IPS-20b (cell line): ENCODE data around the gene GALNT10.

ENCODE experiments used
- H3K27ac ChIP-seq: one replicate; pipeline ENCODE4 v1.5.1; 2013; ENCODE audit warnings: low read length
- H3K27me3 ChIP-seq: 2 replicates; pipeline ENCODE4 v1.6.1; 2013; ENCODE audit warnings: mild to moderate bottlenecking, low read length, inconsistent platforms; ENCODE audit not compliant: insufficient read depth
- H3K36me3 ChIP-seq: 2 replicates; pipeline ENCODE4 v1.6.1; 2013; ENCODE audit warnings: low read depth, mild to moderate bottlenecking, inconsistent platforms, low read length, moderate library complexity; ENCODE audit not compliant: insufficient read depth
- H3K4me1 ChIP-seq: 2 replicates; pipeline ENCODE4 v1.6.1; 2013; ENCODE audit warnings: mild to moderate bottlenecking, control low read depth, inconsistent platforms, low read length, moderate library complexity; ENCODE audit not compliant: insufficient read depth
- H3K4me3 ChIP-seq: 2 replicates; pipeline ENCODE4 v1.5.1; 2013; ENCODE audit warnings: mild to moderate bottlenecking, low read length, inconsistent platforms
- H3K9ac ChIP-seq: 2 replicates; pipeline ENCODE4 v1.6.1; 2013; ENCODE audit warnings: low read depth, mild to moderate bottlenecking, inconsistent platforms, low read length, moderate library complexity
- H3K9me3 ChIP-seq: 2 replicates; pipeline ENCODE4 v1.6.1; 2013; ENCODE audit warnings: mild to moderate bottlenecking, low read depth, low read length, inconsistent platforms; ENCODE audit not compliant: insufficient read depth

Gene GALNT10

GRCh38 chr5:154291917-154292316 is 101.4 kb downstream of the GALNT10 start:
- Histone ChIP-seq H3K9me3 (no peaks in the 10 kb centered on the region), H3K27me3 (no peaks in the 10 kb centered on the region), H3K9ac (no peak overlapping the region), H3K4me3 (no peak overlapping the region), H3K36me3 (no peaks in the 10 kb centered on the region), H3K4me1 (peaks cover 15% of the 10 kb centered on the region), H3K27ac (no peak overlapping the region)

- no peak overlapping the region for H3K27ac ChIP-seq
- no peaks in the 10 kb centered on the region for H3K9me3 ChIP-seq
- no peak overlapping the region for H3K4me3 ChIP-seq
- no peak overlapping the region for H3K9ac ChIP-seq
- no peaks in the 10 kb centered on the region for H3K27me3 ChIP-seq
- peaks cover 5% of the 10 kb centered on the region; the same call in 1 of the 2 replicates for H3K4me1 ChIP-seq
- no peaks in the 10 kb centered on the region for H3K36me3 ChIP-seq
These were observed 102.7 kb downstream of the GALNT10 start for GRCh38 chr5:154293219-154293618.

DNA sequence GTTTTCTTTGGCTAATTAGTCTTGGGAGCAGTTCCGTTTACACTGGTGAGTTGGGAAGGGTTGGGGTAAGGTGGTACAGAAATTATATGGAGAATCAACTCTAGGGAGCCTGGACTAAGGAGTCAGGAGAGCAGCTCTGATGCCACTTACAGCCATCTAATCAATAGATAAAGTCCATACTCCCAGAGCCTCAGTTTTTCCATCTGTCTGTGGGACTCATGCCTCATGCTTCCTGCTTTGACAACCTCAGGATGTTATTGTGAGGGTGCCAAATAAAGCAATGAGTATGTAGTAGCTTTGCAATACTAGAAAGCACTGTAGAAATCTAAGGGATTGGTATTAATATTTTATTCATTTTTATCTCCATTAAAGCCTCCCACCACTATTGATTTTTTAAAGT is 105.0 kb downstream of the GALNT10 start:
- Histone ChIP-seq H3K9me3 (no peaks in the 10 kb centered on the region), H3K4me1 (no peaks in the 10 kb centered on the region), H3K9ac (no peak overlapping the region), H3K27me3 (no peaks in the 10 kb centered on the region), H3K27ac (no peak overlapping the region), H3K36me3 (0 out of 2 replicates have a peak, but pooled peaks cover 3% of the 10 kb centered on the region), H3K4me3 (no peak overlapping the region)

- no peaks in the 10 kb centered on the region for H3K4me1 ChIP-seq
These were observed 106.1 kb downstream of the GALNT10 start for GRCh38 chr5:154296525-154297159.

GRCh38 chr5:154298065-154298464 is 107.5 kb downstream of the GALNT10 start:
- Histone ChIP-seq H3K9me3 (no peaks in the 10 kb centered on the region), H3K27ac (no peak overlapping the region), H3K9ac (no peak overlapping the region), H3K4me1 (no peaks in the 10 kb centered on the region), H3K27me3 (no peaks in the 10 kb centered on the region), H3K36me3 (0 out of 2 replicates have a peak, but pooled peaks cover 3% of the 10 kb centered on the region), H3K4me3 (no peak overlapping the region)

More at GRCh38 chr5:154296525-154297159, 106.1 kb downstream of the GALNT10 start:
- Histone ChIP-seq H3K9ac (no peak overlapping the region), H3K27ac (no peak overlapping the region), H3K4me3 (no peak overlapping the region), H3K27me3 (no peaks in the 10 kb centered on the region), H3K9me3 (no peaks in the 10 kb centered on the region), H3K36me3 (0 out of 2 replicates have a peak, but pooled peaks cover 3% of the 10 kb centered on the region)

DNA sequence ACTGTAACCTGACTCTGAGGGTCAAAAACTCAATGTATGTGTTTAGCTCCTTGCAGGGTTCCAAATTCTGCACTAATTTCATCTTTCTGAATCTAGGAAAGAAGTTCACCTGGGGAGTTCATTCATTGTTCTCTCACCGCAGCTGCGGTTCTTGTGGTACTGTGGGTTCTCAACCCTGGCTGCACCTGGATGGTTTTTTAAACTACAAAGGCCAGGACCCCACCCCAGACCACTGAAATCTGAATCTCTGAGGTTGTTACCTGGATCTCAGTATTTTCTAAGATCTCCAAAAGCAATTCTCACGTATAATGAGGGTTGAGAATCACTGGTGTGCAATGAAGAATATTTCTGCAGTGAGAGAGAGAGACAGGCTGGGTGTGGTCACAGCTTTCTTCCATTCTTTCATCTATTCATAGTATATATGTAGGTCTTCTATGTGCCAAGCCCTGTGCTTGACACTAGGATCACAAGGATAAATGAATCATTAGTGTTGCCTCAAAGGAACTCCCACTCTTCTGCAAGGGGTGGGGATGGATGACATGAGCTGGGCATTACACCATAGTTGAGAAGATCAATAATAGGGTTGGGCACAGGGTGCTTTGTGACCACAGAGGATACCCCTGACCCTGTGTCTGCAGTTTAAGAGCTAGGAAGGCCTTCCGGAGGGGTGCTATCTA is 109.8 kb downstream of the GALNT10 start:
- Histone ChIP-seq H3K4me3 (no peak overlapping the region), H3K27ac (no peak overlapping the region), H3K9me3 (no peaks in the 10 kb centered on the region), H3K36me3 (0 out of 2 replicates have a peak, but pooled peaks cover 3% of the 10 kb centered on the region), H3K9ac (no peak overlapping the region), H3K4me1 (no peaks in the 10 kb centered on the region), H3K27me3 (no peaks in the 10 kb centered on the region)

DNA sequence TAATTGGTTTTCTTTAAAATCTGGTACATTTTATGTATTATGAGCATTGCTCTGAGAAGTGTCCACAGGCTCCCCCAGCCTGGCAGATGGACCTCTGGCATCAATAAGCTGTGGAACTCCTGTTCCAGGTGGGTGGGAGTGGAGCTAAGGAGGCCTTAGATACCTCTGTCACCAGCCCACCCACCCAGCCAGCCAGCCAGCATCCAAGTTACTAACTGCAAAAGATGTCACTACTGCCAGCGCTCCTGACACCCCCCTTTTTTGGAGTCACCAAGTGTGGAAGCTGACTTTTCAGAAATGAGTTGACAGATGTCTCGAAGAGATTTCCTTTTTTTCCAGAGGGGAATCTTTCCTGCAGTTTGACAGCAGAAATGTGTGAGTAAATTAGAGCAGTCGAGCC is 111.2 kb downstream of the GALNT10 start:
- 0 out of 2 replicates have a peak, but pooled peaks cover 3% of the 10 kb centered on the region for H3K36me3 ChIP-seq
- no peak overlapping the region for H3K4me3 ChIP-seq
- no peaks in the 10 kb centered on the region for H3K4me1 ChIP-seq
- H3K9me3 ChIP-seq: no peaks in the 10 kb centered on the region
- no peak overlapping the region for H3K27ac ChIP-seq
- no peaks in the 10 kb centered on the region for H3K27me3 ChIP-seq
- H3K9ac ChIP-seq: no peak overlapping the region

- H3K9ac ChIP-seq: no peak overlapping the region
- H3K4me3 ChIP-seq: no peak overlapping the region
- H3K4me1 ChIP-seq: no peaks in the 10 kb centered on the region
These were observed 111.6 kb downstream of the GALNT10 start for GRCh38 chr5:154302161-154302560.

GRCh38 chr5:154303133-154303532 is 112.6 kb downstream of the GALNT10 start:
- no peaks in the 10 kb centered on the region for H3K4me1 ChIP-seq
- H3K27me3 ChIP-seq: no peaks in the 10 kb centered on the region
- no peak overlapping the region for H3K4me3 ChIP-seq
- H3K9ac ChIP-seq: no peak overlapping the region
- no peaks in the 10 kb centered on the region for H3K9me3 ChIP-seq
- H3K27ac ChIP-seq: no peak overlapping the region
- H3K36me3 ChIP-seq: 0 out of 2 replicates have a peak, but pooled peaks cover 3% of the 10 kb centered on the region

More at GRCh38 chr5:154302161-154302560, 111.6 kb downstream of the GALNT10 start:
- H3K27me3 ChIP-seq: no peaks in the 10 kb centered on the region
- no peaks in the 10 kb centered on the region for H3K9me3 ChIP-seq
- 0 out of 2 replicates have a peak, but pooled peaks cover 3% of the 10 kb centered on the region for H3K36me3 ChIP-seq
- H3K27ac ChIP-seq: no peak overlapping the region

DNA sequence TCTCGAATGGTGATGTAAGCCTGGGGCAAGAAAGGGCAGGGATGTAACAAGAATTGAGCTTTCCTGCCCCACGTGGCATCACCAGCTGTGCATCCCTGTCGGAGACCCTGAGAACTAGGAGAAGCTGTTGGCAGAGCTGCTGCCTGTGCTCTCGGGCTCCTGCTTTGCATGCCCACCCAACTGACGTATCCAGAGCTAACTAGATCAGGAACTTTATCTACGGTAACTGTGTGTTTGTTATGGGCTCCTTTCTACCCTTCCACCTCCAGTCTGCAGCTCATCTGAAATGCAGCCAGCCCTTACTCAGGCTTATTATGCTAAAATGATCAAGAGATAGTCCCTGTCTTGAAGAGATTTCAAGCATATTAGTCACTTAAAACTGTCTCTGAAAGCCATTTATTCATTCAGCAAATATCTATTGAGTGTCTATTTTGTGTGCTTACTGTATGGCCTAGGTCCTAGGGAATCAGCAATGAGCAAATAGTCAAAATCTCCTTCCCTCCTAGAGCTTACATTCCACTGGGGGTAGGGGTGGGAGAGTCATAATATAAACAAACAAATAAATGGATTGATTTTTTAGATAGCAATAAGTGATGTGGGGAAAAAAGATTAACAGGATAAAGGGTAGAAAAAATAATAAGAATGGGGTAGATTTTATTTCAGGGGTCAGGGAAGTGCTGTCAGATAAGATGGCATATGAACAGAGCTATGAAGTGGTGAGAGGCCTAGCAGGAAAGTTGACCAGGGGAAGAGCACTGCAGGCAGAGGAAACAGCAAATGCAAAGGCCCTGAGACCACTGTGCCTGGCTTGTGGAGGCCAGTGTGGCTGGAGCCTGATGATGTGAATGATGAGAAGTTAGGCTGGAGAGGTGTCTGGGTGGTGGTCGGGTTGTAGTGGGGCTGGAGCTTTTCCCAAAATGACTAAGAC is 118.2 kb downstream of the GALNT10 start:
- Histone ChIP-seq H3K27ac (no peak overlapping the region), H3K4me1 (no peaks in the 10 kb centered on the region; the same call in 1 of the 2 replicates)

GRCh38 chr5:154309371-154309745 is 118.8 kb downstream of the GALNT10 start:
- Histone ChIP-seq H3K9ac (no peak overlapping the region), H3K4me1 (no peaks in the 10 kb centered on the region; the same call in 1 of the 2 replicates), H3K4me3 (no peak overlapping the region), H3K9me3 (no peaks in the 10 kb centered on the region), H3K27me3 (no peaks in the 10 kb centered on the region), H3K36me3 (no peaks in the 10 kb centered on the region), H3K27ac (no peak overlapping the region)

More for the DNA sequence above, 118.2 kb downstream of the GALNT10 start:
- Histone ChIP-seq H3K36me3 (no peaks in the 10 kb centered on the region), H3K27me3 (no peaks in the 10 kb centered on the region), H3K4me3 (no peak overlapping the region), H3K9ac (no peak overlapping the region), H3K9me3 (no peaks in the 10 kb centered on the region)
